GM12892 (cell line): Measurements from ENCODE around the gene RPS25.

Experiments
- POLR2A ChIP-seq: IDR thresholded peaks from 2 replicates; pipeline ENCODE4 v1.6.1; 2011; ENCODE audit warnings: low read depth, low read length, control low read depth
- POLR2AphosphoS5 ChIP-seq: IDR thresholded peaks from 2 replicates; pipeline ENCODE4 v1.6.1; 2011; ENCODE audit warnings: low read depth, low read length, control low read depth
- TAF1 ChIP-seq: IDR thresholded peaks from 2 replicates; pipeline ENCODE4 v1.6.1; 2011; ENCODE audit warnings: low read depth, mild to moderate bottlenecking, control low read depth, low read length, borderline replicate concordance

DNA sequence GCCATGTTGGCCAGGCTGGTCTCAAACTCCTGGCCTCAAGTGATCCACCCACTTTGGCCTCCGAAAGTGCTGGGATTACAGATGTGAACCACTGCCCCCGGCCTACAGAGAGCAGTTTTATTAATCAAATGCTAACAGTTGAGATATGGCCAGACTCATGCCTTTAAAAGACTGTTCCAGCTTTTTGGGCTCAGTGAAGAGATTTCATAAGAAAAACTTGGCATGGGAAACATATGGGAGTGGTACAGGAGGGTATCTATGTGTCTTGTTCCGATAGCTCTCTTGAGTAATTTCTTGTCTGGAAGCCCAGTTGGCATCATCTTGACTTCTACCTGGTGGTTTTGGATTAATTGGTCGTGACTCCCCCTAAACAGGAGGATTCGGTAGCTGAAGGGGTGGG lies 20.7 kb upstream of the RPS25 start:
- TF ChIP-seq TAF1 (no peak), POLR2A (no peak), POLR2AphosphoS5 (no peak)
